ENCODE measurements around the gene MSI2.

- TF ChIP-seq ZNF121 (CRISPR knock-in tag; conservative IDR thresholded peaks at IDR 0.05) (no peak), ZBTB17 (CRISPR knock-in tag; IDR thresholded peaks at IDR 0.05) (no peak), ZBTB7A (IDR thresholded peaks at IDR 0.05; ENCODE audit: borderline replicate concordance, control insufficient read depth, low read depth, low read length) (no peak), MYC (IDR thresholded peaks at IDR 0.05; ENCODE audit: low read depth, low read length) (no peak), MYC (CRISPR knock-in tag; IDR thresholded peaks at IDR 0.05; ENCODE audit: borderline replicate concordance, low read depth) (no peak), PREB (CRISPR knock-in tag; IDR thresholded peaks at IDR 0.05) (no peak), C11orf30 (IDR thresholded peaks at IDR 0.05; ENCODE audit: low read depth) (no peak), TEAD2 (tag; IDR thresholded peaks at IDR 0.05) (no peak), ARID2 (IDR thresholded peaks at IDR 0.05) (no peak), GATAD2B (IDR thresholded peaks at IDR 0.05; ENCODE audit: borderline replicate concordance) (no peak), NRF1 (conservative IDR thresholded peaks at IDR 0.05 in 1 of 2, IDR thresholded peaks at IDR 0.05 in 1 of 2) (no peak), KAT7 (CRISPR knock-in tag; IDR thresholded peaks at IDR 0.05; ENCODE audit: borderline replicate concordance) (no peak), MAFG (tag; conservative IDR thresholded peaks at IDR 0.05) (no peak)
- TF ChIP-seq, protein P1, sequence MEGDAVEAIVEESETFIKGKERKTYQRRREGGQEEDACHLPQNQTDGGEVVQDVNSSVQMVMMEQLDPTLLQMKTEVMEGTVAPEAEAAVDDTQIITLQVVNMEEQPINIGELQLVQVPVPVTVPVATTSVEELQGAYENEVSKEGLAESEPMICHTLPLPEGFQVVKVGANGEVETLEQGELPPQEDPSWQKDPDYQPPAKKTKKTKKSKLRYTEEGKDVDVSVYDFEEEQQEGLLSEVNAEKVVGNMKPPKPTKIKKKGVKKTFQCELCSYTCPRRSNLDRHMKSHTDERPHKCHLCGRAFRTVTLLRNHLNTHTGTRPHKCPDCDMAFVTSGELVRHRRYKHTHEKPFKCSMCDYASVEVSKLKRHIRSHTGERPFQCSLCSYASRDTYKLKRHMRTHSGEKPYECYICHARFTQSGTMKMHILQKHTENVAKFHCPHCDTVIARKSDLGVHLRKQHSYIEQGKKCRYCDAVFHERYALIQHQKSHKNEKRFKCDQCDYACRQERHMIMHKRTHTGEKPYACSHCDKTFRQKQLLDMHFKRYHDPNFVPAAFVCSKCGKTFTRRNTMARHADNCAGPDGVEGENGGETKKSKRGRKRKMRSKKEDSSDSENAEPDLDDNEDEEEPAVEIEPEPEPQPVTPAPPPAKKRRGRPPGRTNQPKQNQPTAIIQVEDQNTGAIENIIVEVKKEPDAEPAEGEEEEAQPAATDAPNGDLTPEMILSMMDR (IDR thresholded peaks at IDR 0.05 in 2 of 3, conservative IDR thresholded peaks at IDR 0.05 in 1 of 3; ENCODE audit: insufficient read depth in 2 of 3, low read depth in 1 of 3, low read length in 3 of 3): no peak
Measured at GRCh38 chr17:57533684-57534305, 277.5 kb downstream of the MSI2 start.

Measured in K562 (cell line).